Measurements from ENCODE around the gene CHI3L2. TPM values are rescaled to one million over a fixed set of nuclear protein-coding genes. Genes with fewer than 3 reads are reported as not detected.
A peak's percentile ranks its signal among the peaks of the same experiment; 100 is the strongest.

CHI3L2 gene
- total and polyA plus RNA-seq, 8 donors: 0.33 to 222 (median 0.56) TPM

DNA sequence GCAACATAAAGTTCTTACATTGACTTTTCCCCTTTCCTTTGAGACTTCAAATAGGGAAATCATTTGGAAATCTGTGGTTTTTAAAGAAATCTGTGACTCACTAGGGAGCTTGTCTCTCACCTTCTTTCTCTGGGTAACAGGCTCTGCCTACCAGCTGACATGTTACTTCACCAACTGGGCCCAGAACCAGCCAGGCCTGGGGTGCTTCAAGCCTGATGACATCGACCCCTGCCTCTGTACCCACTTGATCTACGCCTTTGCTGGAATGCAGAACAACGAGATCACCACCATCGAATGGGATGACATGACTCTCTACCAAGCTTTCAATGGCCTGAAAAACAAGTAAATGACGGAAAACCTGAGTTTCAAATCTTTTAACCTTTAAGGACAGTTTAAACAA lies 53.9 kb downstream of the CHI3L2 start:
- intact Hi-C loops (cut with DNase I): no loop called here
- no peak overlapping the region for H3K4me3 ChIP-seq

DNA sequence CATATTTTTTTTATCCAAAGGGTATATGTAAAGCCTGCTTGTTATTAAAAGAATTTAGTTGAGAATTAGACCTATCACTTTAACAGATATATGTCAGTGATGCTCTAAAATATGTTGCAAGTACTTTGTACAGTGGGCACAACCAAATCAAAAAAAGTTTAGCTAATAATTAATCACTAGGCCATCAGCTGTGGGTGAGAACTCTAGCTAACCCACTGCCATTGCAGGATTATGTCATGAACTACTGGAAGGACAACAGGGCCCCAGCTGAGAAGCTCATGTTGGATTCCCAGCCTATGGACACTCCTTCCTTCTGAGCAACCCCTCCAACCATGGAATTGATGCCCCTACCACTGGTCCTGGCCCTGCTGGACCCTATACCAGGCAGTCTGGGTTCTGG lies 56.3 kb downstream of the CHI3L2 start:
- Histone ChIP-seq H3K9me3 (no peaks in the 10 kb centered on the region), H3K4me3 (no peak overlapping the region), H3K36me3 (no peaks in the 10 kb centered on the region), H3K4me1 (no peaks in the 10 kb centered on the region), H3K27ac (no peak overlapping the region), H3K27me3 (no peaks in the 10 kb centered on the region)
- DNase-seq (no peak), ATAC-seq (no peak)
- TF ChIP-seq, protein P1, sequence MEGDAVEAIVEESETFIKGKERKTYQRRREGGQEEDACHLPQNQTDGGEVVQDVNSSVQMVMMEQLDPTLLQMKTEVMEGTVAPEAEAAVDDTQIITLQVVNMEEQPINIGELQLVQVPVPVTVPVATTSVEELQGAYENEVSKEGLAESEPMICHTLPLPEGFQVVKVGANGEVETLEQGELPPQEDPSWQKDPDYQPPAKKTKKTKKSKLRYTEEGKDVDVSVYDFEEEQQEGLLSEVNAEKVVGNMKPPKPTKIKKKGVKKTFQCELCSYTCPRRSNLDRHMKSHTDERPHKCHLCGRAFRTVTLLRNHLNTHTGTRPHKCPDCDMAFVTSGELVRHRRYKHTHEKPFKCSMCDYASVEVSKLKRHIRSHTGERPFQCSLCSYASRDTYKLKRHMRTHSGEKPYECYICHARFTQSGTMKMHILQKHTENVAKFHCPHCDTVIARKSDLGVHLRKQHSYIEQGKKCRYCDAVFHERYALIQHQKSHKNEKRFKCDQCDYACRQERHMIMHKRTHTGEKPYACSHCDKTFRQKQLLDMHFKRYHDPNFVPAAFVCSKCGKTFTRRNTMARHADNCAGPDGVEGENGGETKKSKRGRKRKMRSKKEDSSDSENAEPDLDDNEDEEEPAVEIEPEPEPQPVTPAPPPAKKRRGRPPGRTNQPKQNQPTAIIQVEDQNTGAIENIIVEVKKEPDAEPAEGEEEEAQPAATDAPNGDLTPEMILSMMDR (IDR thresholded peaks at IDR 0.05): no peak
- intact Hi-C loops (cut with DNase I): no loop called here

More for the DNA sequence above, 53.9 kb downstream of the CHI3L2 start:
- Histone ChIP-seq H3K9me3 (peaks cover 0 to 6% of the 10 kb centered on the region in 2 donors), H3K4me1 (no peaks in the 10 kb centered on the region), H3K27me3 (no peaks in the 10 kb centered on the region), H3K27ac (no peak overlapping the region), H3K36me3 (no peaks in the 10 kb centered on the region)
- ATAC-seq (peak; percentile 54), DNase-seq (no peak)
- TF ChIP-seq, protein P1 (IDR thresholded peaks at IDR 0.05): no peak

DNA sequence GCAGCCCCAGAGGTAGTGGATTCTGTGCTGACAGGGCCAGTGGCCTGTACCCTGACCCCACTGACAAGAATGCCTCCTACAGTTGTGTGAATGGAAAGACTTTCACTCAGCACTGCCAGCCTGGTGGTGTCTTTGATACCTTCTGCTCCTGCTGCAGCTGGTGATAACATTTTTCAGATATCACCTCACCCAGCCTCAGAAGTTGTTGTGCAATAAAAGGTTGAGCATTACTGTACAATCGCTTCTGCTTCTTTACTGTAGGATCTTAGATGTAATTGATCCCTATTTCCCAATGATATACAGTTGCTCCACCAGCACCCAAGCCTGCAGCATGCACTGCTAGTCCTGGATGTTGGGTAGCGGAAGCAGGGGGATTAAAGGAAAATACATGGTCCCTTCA lies 58.4 kb downstream of the CHI3L2 start:
- ATAC-seq: no peak
- no peak overlapping the region for H3K27ac ChIP-seq
- no peaks in the 10 kb centered on the region for H3K4me1 ChIP-seq
- no peaks in the 10 kb centered on the region for H3K36me3 ChIP-seq
- H3K27me3 ChIP-seq: no peaks in the 10 kb centered on the region
- TF ChIP-seq, protein P1 (IDR thresholded peaks at IDR 0.05): no peak
- intact Hi-C loops (cut with DNase I): no loop called here
- no peak for DNase-seq
- no peak overlapping the region for H3K4me3 ChIP-seq
- no peaks in the 10 kb centered on the region for H3K9me3 ChIP-seq

DNA sequence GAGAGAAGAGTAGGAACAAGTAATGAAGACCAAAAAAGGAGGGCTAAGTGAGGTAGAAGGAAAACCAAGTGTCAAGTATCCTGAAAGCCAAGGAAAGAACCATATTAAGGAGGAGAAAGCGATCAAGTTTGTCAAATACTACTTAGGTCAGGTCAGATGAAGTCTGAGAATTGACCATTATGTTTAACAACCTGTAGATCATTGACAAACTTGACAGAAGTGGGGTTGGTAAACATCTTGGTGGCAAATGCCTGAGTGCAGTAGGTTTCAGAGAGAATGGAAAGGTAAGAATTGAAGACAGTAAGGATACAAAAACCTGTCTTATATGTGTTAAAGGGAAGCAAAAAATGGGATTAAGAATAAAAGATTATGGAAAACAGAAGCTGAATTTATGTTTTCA lies 59.4 kb downstream of the CHI3L2 start:
- no peaks in the 10 kb centered on the region for H3K9me3 ChIP-seq
- TF ChIP-seq, protein P1 (IDR thresholded peaks at IDR 0.05): no peak
- intact Hi-C loops (cut with DNase I): no loop called here
- ATAC-seq (peak; percentile 77), DNase-seq (no peak)
- H3K27me3 ChIP-seq: no peaks in the 10 kb centered on the region
- H3K4me1 ChIP-seq: no peaks in the 10 kb centered on the region
- no peak overlapping the region for H3K27ac ChIP-seq
- H3K4me3 ChIP-seq: no peak overlapping the region
- H3K36me3 ChIP-seq: no peaks in the 10 kb centered on the region

DNA sequence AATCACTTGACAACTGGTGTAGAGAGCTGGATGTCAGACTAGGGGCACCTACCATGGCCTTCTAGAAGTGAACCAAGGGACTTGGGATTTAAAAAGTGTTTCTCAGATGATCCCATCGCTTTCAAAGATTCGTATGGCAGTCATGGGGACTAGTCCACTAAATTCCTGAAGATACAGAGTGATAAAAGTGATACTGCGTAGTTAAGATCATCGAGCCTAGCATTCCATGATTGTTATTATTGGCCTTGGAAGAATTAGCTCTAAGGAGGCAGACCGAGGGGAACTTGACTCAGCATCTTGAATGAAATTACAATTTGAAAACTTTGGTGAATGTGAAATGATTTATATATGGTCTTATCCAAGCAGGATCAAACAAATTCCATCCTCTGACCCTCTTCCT lies 61.9 kb downstream of the CHI3L2 start:
- DNase-seq (no peak), ATAC-seq (no peak)
- Histone ChIP-seq H3K36me3 (no peaks in the 10 kb centered on the region), H3K27ac (no peak overlapping the region), H3K9me3 (no peaks in the 10 kb centered on the region), H3K4me1 (no peaks in the 10 kb centered on the region), H3K4me3 (no peak overlapping the region), H3K27me3 (no peaks in the 10 kb centered on the region)
- intact Hi-C loops (cut with DNase I): no loop called here
- TF ChIP-seq, protein P1 (IDR thresholded peaks at IDR 0.05): no peak
